T follicular helper cell (primary cell): Measurements from ENCODE around the gene NMU.
"Not testable (repeated sequence)": the region's sequence is repeated elsewhere in the genome, so short reads cannot be mapped to it uniquely, and the experiment has no call there.

Source experiments
- DNase-seq: peaks from one replicate; pipeline ENCODE4 v3.0.0-alpha.2; 2020; ENCODE audit warnings: low read depth

The NMU gene

GRCh38 chr4:55560096-55560495 is 76.0 kb downstream of the NMU start:
- DNase-seq: no peak

GRCh38 chr4:55554453-55555030 is 81.6 kb downstream of the NMU start:
- no peak for DNase-seq

- no peak for DNase-seq
These were observed 82.5 kb downstream of the NMU start for GRCh38 chr4:55553441-55554201.

- DNase-seq: not testable (repeated sequence)
These were observed 84.1 kb downstream of the NMU start for GRCh38 chr4:55551964-55552363.

- DNase-seq: no peak
These were observed 86.2 kb downstream of the NMU start for GRCh38 chr4:55549888-55550287.

- DNase-seq: no peak
These were observed 88.2 kb downstream of the NMU start for GRCh38 chr4:55547918-55548317.

GRCh38 chr4:55547466-55547770 is 88.7 kb downstream of the NMU start:
- no peak for DNase-seq

- peak; percentile 72 for DNase-seq
These were observed 89.2 kb downstream of the NMU start, which contains the start of gene CLOCK for GRCh38 chr4:55546756-55547465. Gene CLOCK (minus strand): TSS chr4:55546909. CDS start chr4:55482785, 64,124 bp downstream.

- DNase-seq: no peak
These were observed 89.7 kb downstream of the NMU start for GRCh38 chr4:55546506-55546755.

GRCh38 chr4:55545641-55546505 is 90.2 kb downstream of the NMU start:
- peak; percentile 39 for DNase-seq
